GM23338 (cell line): ENCODE measurements around the gene CERK. TPM values are rescaled to one million over a fixed set of nuclear protein-coding genes. Genes with fewer than 3 reads are reported as not detected.

Source experiments
- ATAC-seq: fragments of 200-7000 bp; cut with Tn5 transposase; 3 replicates; pipeline ENCODE4 v1.9.1; 2020
- DNase-seq: peaks from one replicate; pipeline ENCODE4 v3.0.0-alpha.2; 2015; ENCODE audit warnings: low spot score
- H2AFZ ChIP-seq: fragments of 200-600 bp; sonication (generic); 2 replicates; pipeline ENCODE4 v1.8.0; 2016; ENCODE audit warnings: antibody characterized with exemption, mild to moderate bottlenecking, moderate library complexity
- H3F3A ChIP-seq: fragments of 200-600 bp; sonication (generic); replicated peaks from 2 replicates; pipeline ENCODE4 v1.8.0; 2017; ENCODE audit warnings: antibody characterized with exemption, mixed run types, low read depth
- H3K27ac ChIP-seq: fragments of 200-600 bp; sonication (generic); 2 replicates; pipeline ENCODE4 v1.6.1; 2016; ENCODE audit warnings: low read depth
- H3K27me3 ChIP-seq: fragments of 200-600 bp; sonication (generic); 2 replicates; pipeline ENCODE4 v1.8.0; 2016; ENCODE audit warnings: mild to moderate bottlenecking, mixed run types, moderate library complexity; ENCODE audit not compliant: insufficient read depth
- H3K36me3 ChIP-seq: fragments of 200-600 bp; sonication (generic); 2 replicates; pipeline ENCODE4 v1.8.0; 2016; ENCODE audit warnings: mild to moderate bottlenecking; ENCODE audit not compliant: insufficient read depth
- H3K4me1 ChIP-seq: fragments of 200-600 bp; sonication (generic); 2 replicates; pipeline ENCODE4 v1.8.0; 2016; ENCODE audit warnings: mild to moderate bottlenecking, moderate library complexity; ENCODE audit not compliant: insufficient read depth
- H3K4me2 ChIP-seq: fragments of 200-600 bp; sonication (generic); 2 replicates; pipeline ENCODE4 v1.7.1; 2017; ENCODE audit warnings: mixed run types
- H3K4me3 ChIP-seq: fragments of 200-600 bp; sonication (generic); 2 replicates; pipeline ENCODE4 v1.6.1; 2016; ENCODE audit warnings: mixed run types
- H3K79me2 ChIP-seq: fragments of 200-600 bp; sonication (generic); replicated peaks from 2 replicates; pipeline ENCODE4 v1.8.0; 2017; ENCODE audit warnings: mild to moderate bottlenecking; ENCODE audit not compliant: insufficient read depth
- H3K9me2 ChIP-seq: fragments of 200-600 bp; sonication (generic); 2 replicates; pipeline ENCODE4 v1.8.0; 2017; ENCODE audit not compliant: insufficient read depth
- H4K20me1 ChIP-seq: fragments of 200-600 bp; sonication (generic); replicated peaks from 2 replicates; pipeline ENCODE4 v1.8.0; 2017; ENCODE audit warnings: mild to moderate bottlenecking; ENCODE audit not compliant: insufficient read depth
- H3K27ac Mint-ChIP-seq: 2 replicates; pipeline ENCODE4 v1.8.0; 2020; ENCODE audit warnings: inconsistent platforms, mild to moderate bottlenecking, moderate library complexity, mixed read lengths
- H3K27me3 Mint-ChIP-seq: 3 replicates; pipeline ENCODE4 v1.8.0; 2022; ENCODE audit warnings: low read depth, mild to moderate bottlenecking, moderate library complexity, mixed read lengths, inconsistent platforms; ENCODE audit not compliant: insufficient read depth, poor library complexity
- H3K36me3 Mint-ChIP-seq: 3 replicates; pipeline ENCODE4 v1.8.0; 2021; ENCODE audit warnings: low read depth, mild to moderate bottlenecking, inconsistent platforms, moderate library complexity, mixed read lengths
- H3K4me1 Mint-ChIP-seq: 3 replicates; pipeline ENCODE4 v1.8.0; 2020; ENCODE audit warnings: mild to moderate bottlenecking, inconsistent platforms, mixed read lengths
- H3K4me3 Mint-ChIP-seq: 3 replicates; pipeline ENCODE4 v1.8.0; 2021; ENCODE audit warnings: moderate library complexity, mild to moderate bottlenecking, inconsistent platforms, mixed read lengths
- H3K9me3 Mint-ChIP-seq: 3 replicates; pipeline ENCODE4 v1.8.0; 2020; ENCODE audit warnings: moderate library complexity, mild to moderate bottlenecking, inconsistent platforms, mixed read lengths
- CREB1 ChIP-seq: fragments of 250-450 bp; sonication (Bioruptor Pico); IDR thresholded peaks from 2 replicates; pipeline ENCODE4 v1.5.0; 2020; ENCODE audit warnings: low read depth, mild to moderate bottlenecking, moderate library complexity
- EZH2 ChIP-seq: fragments of 200-600 bp; sonication (generic); IDR thresholded peaks from one replicate; pipeline ENCODE4 v1.8.0; 2017; ENCODE audit warnings: antibody characterized with exemption, mild to moderate bottlenecking, low read depth; ENCODE audit not compliant: unreplicated experiment
- EZH2phosphoT487 ChIP-seq: fragments of 200-600 bp; sonication (generic); IDR thresholded peaks from one replicate; pipeline ENCODE4 v1.8.1; 2018; ENCODE audit warnings: antibody characterized with exemption; ENCODE audit not compliant: unreplicated experiment
- JUNB ChIP-seq: IDR thresholded peaks from one replicate; pipeline ENCODE4 v1.6.1; 2016; ENCODE audit warnings: antibody characterized with exemption; ENCODE audit not compliant: unreplicated experiment
- NANOG ChIP-seq: IDR thresholded peaks from 2 replicates; pipeline ENCODE4 v1.6.1; 2016; ENCODE audit warnings: antibody characterized with exemption, borderline replicate concordance
- POLR2AphosphoS5 ChIP-seq: IDR thresholded peaks from 2 replicates; pipeline ENCODE4 v1.6.1; 2016; ENCODE audit warnings: antibody characterized with exemption, low read depth
- STAT1 ChIP-seq: IDR thresholded peaks from one replicate; pipeline ENCODE4 v1.6.1; 2016; ENCODE audit warnings: antibody characterized with exemption; ENCODE audit not compliant: unreplicated experiment
- ZNF114 ChIP-seq: fragments of 250-450 bp; sonication (Bioruptor Pico); IDR thresholded peaks from 2 replicates; pipeline ENCODE4 v1.5.0; 2020; ENCODE audit warnings: mild to moderate bottlenecking, moderate library complexity
- ZNF331 ChIP-seq: fragments of 250-450 bp; sonication (Bioruptor Pico); IDR thresholded peaks from 2 replicates; pipeline ENCODE4 v1.5.0; 2020; ENCODE audit warnings: low read depth, mild to moderate bottlenecking, moderate library complexity
- polyA plus RNA-seq: library from polyadenylated mRNA; unstranded; fragments of >200 nt; fragmentation: Nextera tagmentation; extraction: Ambion mirVana; gene quantifications from 2 replicates; pipeline ENCODE4 v1.2.1, GENCODE V29; 2016
- total RNA-seq: library from RNA; depleted of rRNA; stranded (reverse); fragments of >200 nt; shearing (Covaris generic); gene quantifications from 2 replicates; pipeline ENCODE4 v1.2.3, GENCODE V29; 2014
- TF ChIP-seq, protein P1 (sequence below), 2 experiments: fragments of 200-600 bp in 1 of 2; sonication (generic) in 1 of 2; conservative IDR thresholded peaks; 2 replicates each; pipeline versions ENCODE4 v1.5.1 to v1.6.1; 2016 to 2017; ENCODE audit warnings: antibody characterized with exemption in 2 of 2, low read depth in 2 of 2, mild to moderate bottlenecking in 2 of 2, moderate library complexity in 1 of 2
- TF ChIP-seq, protein P2 (sequence below): fragments of 250-450 bp; sonication (Bioruptor Pico); IDR thresholded peaks from 2 replicates; pipeline ENCODE4 v1.5.0; 2020; ENCODE audit warnings: mild to moderate bottlenecking, moderate library complexity
- TF ChIP-seq, protein P3 (sequence below): IDR thresholded peaks from 2 replicates; pipeline ENCODE4 v1.6.1; 2016; ENCODE audit warnings: antibody characterized with exemption
- TF ChIP-seq, protein P4 (sequence below): IDR thresholded peaks from one replicate; pipeline ENCODE4 v1.6.1; 2018; ENCODE audit warnings: antibody characterized with exemption; ENCODE audit not compliant: unreplicated experiment

The CERK gene
- total and polyA plus RNA-seq, 2 experiments from 2014 or later, result 12.7 to 62.9 TPM

DNA sequence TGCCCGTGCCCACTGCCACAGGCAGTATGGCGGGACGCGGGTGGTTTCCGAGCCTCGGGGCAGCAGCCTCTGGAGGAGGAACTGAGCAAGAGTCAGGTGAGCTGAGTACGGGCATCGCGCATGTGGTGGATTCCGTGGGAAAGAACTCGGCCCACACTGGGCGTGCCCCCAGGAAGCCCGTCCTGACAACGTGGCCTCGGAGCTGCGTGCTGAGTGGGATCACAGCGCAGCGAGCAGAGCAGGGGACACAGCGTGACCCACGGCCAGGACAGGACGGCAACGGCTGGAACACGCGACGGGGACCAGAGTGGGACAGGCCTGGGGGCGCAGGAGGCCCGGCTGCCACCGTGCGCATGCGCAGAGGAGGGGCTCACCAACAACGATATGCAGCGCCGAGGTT is 36.8 kb downstream of the CERK start:
- H3K36me3 Mint-ChIP-seq, result peaks cover 39% of the 10 kb centered on the region
- ATAC-seq, result no peak
- Histone ChIP-seq H4K20me1 (no peaks in the 10 kb centered on the region), H2AFZ (no peak overlapping the region), H3F3A (no peaks in the 10 kb centered on the region), H3K27me3 (no peaks in the 10 kb centered on the region), H3K4me2 (no peak overlapping the region), H3K4me3 (no peak overlapping the region), H3K9me2 (no peaks in the 10 kb centered on the region), H3K27ac (no peak overlapping the region), H3K36me3 (peaks cover 3% of the 10 kb centered on the region; the same call in 1 of the 2 replicates), H3K4me1 (no peaks in the 10 kb centered on the region), H3K79me2 (no peaks in the 10 kb centered on the region)
- DNase-seq, result no peak
- no peak overlapping the region for H3K27ac Mint-ChIP-seq
- H3K4me3 Mint-ChIP-seq, result no peak overlapping the region
- no peaks in the 10 kb centered on the region; the same call in 2 of the 3 replicates for H3K9me3 Mint-ChIP-seq
- no peaks in the 10 kb centered on the region for H3K27me3 Mint-ChIP-seq
- TF ChIP-seq EZH2 (no peak), ZNF331 (CRISPR knock-in tag) (no peak), ZNF114 (CRISPR knock-in tag) (no peak), CREB1 (CRISPR knock-in tag) (no peak), NANOG (no peak), JUNB (no peak), EZH2phosphoT487 (no peak), STAT1 (no peak), POLR2AphosphoS5 (no peak)
- TF ChIP-seq, protein P1, sequence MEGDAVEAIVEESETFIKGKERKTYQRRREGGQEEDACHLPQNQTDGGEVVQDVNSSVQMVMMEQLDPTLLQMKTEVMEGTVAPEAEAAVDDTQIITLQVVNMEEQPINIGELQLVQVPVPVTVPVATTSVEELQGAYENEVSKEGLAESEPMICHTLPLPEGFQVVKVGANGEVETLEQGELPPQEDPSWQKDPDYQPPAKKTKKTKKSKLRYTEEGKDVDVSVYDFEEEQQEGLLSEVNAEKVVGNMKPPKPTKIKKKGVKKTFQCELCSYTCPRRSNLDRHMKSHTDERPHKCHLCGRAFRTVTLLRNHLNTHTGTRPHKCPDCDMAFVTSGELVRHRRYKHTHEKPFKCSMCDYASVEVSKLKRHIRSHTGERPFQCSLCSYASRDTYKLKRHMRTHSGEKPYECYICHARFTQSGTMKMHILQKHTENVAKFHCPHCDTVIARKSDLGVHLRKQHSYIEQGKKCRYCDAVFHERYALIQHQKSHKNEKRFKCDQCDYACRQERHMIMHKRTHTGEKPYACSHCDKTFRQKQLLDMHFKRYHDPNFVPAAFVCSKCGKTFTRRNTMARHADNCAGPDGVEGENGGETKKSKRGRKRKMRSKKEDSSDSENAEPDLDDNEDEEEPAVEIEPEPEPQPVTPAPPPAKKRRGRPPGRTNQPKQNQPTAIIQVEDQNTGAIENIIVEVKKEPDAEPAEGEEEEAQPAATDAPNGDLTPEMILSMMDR (conservative IDR thresholded peaks at IDR 0.05; ENCODE audit: low read depth in 2 of 2), result no peak
- TF ChIP-seq, protein P2, sequence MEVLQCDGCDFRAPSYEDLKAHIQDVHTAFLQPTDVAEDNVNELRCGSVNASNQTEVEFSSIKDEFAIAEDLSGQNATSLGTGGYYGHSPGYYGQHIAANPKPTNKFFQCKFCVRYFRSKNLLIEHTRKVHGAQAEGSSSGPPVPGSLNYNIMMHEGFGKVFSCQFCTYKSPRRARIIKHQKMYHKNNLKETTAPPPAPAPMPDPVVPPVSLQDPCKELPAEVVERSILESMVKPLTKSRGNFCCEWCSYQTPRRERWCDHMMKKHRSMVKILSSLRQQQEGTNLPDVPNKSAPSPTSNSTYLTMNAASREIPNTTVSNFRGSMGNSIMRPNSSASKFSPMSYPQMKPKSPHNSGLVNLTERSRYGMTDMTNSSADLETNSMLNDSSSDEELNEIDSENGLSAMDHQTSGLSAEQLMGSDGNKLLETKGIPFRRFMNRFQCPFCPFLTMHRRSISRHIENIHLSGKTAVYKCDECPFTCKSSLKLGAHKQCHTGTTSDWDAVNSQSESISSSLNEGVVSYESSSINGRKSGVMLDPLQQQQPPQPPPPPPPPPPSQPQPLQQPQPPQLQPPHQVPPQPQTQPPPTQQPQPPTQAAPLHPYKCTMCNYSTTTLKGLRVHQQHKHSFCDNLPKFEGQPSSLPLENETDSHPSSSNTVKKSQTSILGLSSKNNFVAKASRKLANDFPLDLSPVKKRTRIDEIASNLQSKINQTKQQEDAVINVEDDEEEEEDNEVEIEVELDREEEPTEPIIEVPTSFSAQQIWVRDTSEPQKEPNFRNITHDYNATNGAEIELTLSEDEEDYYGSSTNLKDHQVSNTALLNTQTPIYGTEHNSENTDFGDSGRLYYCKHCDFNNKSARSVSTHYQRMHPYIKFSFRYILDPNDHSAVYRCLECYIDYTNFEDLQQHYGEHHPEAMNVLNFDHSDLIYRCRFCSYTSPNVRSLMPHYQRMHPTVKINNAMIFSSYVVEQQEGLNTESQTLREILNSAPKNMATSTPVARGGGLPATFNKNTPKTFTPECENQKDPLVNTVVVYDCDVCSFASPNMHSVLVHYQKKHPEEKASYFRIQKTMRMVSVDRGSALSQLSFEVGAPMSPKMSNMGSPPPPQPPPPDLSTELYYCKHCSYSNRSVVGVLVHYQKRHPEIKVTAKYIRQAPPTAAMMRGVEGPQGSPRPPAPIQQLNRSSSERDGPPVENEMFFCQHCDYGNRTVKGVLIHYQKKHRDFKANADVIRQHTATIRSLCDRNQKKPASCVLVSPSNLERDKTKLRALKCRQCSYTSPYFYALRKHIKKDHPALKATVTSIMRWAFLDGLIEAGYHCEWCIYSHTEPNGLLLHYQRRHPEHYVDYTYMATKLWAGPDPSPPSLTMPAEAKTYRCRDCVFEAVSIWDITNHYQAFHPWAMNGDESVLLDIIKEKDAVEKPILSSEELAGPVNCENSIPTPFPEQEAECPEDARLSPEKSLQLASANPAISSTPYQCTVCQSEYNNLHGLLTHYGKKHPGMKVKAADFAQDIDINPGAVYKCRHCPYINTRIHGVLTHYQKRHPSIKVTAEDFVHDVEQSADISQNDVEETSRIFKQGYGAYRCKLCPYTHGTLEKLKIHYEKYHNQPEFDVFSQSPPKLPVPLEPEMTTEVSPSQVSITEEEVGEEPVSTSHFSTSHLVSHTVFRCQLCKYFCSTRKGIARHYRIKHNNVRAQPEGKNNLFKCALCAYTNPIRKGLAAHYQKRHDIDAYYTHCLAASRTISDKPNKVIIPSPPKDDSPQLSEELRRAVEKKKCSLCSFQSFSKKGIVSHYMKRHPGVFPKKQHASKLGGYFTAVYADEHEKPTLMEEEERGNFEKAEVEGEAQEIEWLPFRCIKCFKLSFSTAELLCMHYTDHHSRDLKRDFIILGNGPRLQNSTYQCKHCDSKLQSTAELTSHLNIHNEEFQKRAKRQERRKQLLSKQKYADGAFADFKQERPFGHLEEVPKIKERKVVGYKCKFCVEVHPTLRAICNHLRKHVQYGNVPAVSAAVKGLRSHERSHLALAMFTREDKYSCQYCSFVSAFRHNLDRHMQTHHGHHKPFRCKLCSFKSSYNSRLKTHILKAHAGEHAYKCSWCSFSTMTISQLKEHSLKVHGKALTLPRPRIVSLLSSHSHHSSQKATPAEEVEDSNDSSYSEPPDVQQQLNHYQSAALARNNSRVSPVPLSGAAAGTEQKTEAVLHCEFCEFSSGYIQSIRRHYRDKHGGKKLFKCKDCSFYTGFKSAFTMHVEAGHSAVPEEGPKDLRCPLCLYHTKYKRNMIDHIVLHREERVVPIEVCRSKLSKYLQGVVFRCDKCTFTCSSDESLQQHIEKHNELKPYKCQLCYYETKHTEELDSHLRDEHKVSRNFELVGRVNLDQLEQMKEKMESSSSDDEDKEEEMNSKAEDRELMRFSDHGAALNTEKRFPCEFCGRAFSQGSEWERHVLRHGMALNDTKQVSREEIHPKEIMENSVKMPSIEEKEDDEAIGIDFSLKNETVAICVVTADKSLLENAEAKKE, result no peak
- TF ChIP-seq, protein P3, sequence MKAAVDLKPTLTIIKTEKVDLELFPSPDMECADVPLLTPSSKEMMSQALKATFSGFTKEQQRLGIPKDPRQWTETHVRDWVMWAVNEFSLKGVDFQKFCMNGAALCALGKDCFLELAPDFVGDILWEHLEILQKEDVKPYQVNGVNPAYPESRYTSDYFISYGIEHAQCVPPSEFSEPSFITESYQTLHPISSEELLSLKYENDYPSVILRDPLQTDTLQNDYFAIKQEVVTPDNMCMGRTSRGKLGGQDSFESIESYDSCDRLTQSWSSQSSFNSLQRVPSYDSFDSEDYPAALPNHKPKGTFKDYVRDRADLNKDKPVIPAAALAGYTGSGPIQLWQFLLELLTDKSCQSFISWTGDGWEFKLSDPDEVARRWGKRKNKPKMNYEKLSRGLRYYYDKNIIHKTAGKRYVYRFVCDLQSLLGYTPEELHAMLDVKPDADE, result no peak
- TF ChIP-seq, protein P4, sequence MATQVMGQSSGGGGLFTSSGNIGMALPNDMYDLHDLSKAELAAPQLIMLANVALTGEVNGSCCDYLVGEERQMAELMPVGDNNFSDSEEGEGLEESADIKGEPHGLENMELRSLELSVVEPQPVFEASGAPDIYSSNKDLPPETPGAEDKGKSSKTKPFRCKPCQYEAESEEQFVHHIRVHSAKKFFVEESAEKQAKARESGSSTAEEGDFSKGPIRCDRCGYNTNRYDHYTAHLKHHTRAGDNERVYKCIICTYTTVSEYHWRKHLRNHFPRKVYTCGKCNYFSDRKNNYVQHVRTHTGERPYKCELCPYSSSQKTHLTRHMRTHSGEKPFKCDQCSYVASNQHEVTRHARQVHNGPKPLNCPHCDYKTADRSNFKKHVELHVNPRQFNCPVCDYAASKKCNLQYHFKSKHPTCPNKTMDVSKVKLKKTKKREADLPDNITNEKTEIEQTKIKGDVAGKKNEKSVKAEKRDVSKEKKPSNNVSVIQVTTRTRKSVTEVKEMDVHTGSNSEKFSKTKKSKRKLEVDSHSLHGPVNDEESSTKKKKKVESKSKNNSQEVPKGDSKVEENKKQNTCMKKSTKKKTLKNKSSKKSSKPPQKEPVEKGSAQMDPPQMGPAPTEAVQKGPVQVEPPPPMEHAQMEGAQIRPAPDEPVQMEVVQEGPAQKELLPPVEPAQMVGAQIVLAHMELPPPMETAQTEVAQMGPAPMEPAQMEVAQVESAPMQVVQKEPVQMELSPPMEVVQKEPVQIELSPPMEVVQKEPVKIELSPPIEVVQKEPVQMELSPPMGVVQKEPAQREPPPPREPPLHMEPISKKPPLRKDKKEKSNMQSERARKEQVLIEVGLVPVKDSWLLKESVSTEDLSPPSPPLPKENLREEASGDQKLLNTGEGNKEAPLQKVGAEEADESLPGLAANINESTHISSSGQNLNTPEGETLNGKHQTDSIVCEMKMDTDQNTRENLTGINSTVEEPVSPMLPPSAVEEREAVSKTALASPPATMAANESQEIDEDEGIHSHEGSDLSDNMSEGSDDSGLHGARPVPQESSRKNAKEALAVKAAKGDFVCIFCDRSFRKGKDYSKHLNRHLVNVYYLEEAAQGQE, result no peak
- H3K4me1 Mint-ChIP-seq, result peaks cover 2% of the 10 kb centered on the region; the same call in 1 of the 3 replicates
